HG03457 (cell line): Measurements from ENCODE around the gene ATG4B.

Source experiments
- ATAC-seq: cut with Tn5 transposase; IDR thresholded peaks from one replicate; pipeline ENCODE4 v1.9.1; 2021; ENCODE audit warnings: moderate number of reproducible peaks; ENCODE audit not compliant: unreplicated experiment

The ATG4B gene

DNA sequence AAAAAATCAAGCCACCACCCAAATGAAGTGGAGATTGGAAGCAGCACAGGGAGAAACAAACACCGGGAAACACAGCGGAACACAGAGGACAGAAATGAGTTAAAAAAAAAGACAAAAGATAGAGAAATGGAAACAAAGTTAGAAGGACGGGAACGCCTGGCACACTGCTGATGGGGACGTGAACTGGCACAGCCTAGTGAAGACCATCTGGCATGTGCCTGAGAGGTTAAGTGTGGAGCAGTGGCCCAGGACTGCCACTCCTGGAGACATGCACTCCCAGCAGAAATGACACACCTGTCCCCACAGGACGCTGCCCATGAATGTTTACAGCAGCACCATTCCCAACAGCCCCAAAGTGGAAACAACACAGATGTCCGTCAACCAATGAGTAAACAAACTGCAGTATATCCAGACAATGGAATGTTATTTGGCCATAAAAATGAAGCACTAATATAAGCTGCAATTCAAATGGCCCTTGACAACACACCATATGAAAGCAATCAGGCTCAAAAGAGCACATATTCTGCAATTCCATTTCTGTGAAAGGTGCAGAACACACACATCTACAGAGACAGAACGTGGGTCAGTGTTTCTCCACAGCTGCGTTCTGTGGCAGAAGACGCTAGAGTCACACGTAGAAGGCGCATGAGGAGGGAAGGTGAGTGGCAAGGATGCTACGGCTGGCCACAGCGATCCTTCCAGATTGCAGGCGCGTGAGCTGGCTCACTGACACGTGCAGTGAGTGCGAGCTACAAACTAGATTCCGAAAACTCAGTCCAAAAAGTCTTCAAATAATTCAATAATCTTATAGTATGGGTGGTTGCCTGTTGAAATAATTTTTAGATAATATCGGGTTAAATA, 25.1 kb upstream of the ATG4B start:
- ATAC-seq: no peak

DNA sequence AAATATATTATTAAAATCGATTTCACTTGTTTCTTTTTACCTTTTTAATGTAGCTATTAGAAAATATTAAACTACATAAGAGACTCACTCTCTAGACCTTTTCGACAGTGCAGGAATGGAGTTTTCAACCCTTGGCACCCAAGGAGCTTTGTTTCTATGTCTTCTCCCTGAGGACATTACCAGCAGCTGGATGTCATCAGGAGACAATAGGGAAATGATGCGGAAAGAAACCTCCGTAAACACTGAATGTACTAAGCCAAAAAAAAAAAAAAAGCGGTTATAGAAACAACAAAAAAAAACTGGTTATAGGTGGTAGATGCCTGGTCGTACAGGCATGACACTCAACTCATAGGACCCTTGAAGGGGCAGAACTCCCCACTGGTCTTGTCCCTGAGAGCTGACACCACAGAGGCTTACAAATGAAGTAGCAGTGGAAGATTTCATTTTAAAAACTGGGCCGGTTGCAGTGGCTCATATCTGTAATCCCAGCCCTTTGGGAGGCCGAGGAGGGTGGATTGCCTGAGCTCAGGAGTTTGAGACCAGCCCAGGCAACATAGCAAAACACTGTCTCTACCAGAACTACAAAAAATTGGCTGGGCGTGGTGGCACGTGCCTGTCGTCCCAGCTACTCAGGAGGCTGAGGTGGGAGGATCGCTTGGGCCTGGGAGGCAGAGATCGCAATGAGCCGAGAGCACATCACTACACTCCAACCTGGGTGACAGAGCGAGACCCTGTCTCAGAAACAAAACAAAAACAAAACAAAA, 24.3 kb upstream of the ATG4B start:
- ATAC-seq: no peak

DNA sequence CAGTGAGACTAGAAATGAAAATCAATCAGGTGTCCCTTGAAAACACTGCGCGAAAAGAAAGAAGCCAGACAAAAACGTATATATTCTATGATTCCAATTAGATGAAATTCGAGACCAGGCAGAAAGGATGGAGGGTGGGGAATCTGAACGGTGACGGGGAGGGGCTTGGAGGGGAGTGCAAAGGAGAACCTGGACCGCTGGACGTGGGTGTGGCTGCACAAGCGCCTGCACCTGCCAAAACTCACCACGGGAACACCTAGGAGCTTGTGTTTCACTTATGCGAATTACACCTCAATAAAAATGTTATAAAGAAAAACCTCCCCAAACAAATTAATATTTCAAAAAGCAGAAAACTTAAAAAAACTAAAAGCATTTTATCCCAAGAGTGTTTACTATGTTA, 22.5 kb upstream of the ATG4B start:
- ATAC-seq: no peak

DNA sequence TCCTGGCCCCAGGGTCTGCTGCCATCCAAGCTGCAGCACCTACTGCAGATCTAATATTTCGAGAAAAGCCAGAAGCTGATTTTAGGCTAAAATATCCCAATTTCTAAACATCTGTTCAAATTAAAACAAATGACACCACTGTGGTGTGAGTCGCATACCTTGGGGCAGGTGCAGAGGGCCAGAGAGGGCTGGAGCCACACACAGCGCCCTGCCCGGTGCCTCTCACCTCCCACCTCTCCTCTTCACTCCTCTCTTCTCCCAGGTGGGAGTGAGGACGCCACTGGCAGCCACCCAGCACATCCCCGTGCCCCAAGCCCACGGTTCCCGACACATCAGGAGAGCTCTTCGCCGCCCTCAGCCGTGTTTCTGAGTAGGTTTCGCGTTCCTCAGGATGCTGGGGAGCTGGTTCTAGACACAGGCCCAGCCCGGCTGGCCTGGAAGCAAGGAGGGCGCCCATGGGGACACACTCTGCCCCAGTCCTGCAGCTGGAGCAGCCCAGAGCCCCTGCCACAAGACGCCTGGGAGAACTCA, 21.9 kb upstream of the ATG4B start:
- no peak for ATAC-seq

DNA sequence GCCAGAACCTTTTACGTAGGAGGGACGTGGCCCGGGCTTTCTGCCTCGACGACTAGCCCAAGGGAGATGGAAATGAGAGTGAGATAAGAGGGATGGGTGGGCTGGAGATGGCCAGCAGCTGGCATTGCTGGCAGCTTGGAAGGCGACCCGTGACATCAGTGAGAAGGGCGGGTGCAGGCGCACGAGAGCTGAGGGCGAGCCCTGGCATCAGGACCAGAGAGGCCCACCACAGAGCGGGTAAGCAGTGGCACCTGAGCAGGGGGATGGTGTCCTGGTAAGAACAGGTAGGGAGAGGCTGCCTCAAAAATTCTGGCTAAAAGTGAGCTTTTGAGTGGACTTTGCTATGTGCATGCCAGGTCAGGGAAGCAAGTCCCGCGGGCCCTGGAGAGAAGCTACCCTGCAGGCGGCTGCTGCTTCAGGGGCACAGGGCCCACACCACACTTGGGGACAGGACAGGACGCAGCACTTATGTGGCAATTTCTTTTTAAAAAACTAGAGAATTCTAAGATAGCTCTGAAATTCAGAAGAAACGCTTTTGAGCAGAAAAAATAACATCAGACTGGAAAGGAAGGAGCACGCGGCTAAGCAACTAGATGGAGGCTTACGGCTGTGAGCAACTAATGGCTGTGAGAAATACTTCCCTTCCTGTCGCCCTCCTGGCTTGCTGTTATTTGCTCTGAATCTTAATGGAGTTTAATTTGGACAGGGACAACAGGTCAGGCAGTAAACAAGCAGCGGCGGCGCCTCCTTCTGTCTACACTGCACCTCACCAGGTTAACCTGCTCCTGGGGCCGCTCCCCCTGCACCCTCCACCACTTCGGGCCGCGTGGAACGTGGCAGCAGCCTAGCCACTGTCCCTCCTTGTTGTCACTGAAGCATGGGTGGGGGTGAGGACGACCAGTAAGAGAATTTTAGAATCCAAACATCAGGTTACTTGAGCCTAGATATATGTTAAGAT, 21.0 kb upstream of the ATG4B start:
- ATAC-seq: no peak

DNA sequence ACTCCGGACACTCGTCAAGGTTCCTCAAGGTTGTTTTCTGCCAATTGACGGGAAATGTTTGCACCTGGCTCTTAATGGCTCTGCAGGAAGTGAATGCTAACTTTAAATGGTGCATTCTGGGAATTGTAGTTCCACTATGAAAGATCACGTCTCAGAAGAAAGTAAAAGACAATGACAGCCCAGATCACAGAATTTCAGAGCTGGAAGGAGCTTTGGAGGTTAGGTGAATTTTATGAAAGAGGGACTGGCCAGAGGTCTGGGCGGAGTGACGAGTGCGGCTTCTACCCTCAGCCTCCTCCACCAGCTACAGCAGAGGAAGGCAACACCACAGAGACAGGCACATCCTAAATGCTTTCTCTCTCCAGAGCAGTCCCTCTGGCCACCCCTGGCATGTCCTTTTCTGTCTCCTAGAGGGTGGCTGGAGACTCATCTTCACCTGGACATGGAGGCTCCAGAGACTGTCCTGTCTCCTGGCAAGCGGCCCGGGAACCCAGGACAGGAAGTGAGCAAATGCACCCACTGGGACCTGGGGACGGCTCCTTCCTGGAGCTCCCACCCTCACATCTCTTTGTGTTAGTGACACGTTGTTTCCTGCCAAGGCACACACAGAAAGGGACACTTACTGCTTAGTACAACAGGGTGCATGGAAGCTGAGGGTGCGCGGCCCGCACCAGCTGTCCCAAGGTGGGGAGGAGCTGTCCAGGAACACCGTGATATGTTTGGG, 19.9 kb upstream of the ATG4B start:
- ATAC-seq: no peak

DNA sequence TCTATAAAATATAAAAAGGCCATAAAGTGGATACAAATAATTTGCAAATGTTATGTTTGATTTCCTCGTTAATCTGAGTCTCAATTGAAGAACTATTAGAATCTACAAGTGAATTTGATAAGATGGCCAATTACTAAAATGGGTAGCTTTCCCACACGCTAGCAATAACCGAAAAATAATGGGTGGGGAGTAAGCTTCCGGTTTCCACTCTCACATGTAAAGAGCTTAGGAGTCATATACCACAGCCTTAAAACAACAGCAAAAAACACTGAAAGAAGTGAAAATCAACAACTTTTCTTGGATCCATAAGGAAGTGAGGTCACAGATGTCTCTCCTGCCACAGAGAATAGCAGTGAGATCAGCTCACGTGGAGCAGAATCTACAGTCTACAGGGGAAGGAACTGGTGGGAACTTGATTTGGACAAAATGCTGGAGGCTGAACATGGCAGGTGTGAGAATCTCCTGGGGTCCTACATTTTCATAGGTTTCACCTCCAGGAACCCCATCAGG, 19.1 kb upstream of the ATG4B start:
- ATAC-seq: no peak

DNA sequence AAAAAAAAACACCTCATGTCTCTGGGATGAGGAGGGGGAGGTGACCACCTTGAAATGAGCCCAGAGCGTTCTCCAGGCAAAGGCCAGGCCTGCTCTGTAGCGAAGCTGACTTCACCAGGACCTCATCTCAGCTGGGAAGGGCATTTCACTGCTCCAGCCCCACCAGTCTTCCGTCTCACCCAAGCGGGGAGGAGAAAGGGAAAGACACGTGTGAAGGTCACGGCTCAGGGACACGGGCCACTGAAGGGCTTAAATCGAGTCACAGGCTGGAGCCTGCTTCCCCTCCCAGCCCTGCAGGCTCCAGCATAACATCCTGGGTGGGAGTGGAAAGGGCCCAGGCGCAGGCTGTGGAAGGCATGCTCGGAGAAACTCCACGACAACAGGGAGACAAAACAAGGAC, 18.7 kb upstream of the ATG4B start:
- no peak for ATAC-seq

DNA sequence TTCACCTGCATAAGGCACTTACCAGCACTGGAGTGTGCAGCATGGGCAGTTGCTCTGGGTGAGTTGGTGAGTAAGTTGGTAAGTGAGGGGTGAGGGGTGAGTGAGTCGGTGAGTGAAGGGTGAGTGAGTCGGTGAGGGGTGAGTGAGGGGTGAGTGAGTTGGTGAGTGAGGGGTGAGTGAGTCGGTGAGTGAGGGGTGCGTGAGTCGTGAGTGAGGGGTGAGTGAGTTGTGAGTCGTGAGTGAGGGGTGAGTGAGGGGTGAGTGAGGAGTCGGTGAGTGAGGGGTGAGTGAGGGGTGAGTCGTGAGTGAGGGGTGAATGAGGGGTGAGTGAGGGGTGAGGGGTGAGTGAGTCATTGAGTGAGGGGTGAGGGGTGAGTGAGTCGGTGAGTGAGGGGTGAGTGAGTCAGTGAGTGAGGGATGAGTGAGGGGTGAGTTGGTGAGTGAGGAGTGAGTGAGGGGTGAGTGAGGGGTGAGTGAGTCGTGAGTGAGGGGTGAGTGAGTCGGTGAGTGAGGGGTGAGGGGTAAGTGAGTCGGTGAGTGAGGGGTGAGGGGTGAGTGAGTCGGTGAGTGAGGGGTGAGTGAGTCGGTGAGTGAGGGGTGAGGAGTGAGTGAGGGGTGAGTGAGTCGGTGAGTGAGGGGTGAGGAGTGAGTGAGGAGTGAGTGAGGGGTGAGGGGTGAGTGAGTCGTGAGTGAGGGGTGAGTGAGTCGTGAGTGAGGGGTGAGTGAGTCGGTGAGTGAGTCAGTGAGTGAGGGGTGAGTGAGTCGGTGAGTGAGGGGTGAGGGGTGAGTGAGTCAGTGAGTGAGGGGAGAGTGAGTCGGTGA, 17.7 kb upstream of the ATG4B start:
- no peak for ATAC-seq

DNA sequence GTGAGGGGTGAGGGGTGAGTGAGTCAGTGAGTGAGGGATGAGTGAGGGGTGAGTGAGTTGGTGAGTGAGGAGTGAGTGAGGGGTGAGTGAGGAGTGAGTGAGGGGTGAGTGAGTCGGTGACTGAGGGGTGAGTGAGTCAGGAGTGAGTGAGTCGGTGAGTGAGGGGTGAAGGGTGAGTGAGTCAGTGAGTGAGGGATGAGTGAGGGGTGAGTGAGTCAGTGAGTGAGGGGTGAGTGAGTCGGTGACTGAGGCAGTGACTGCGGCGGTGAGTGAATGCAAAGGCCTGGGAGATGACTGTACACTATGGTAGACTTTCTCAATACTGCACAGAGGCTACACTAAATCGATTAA, 17.1 kb upstream of the ATG4B start:
- ATAC-seq: no peak

DNA sequence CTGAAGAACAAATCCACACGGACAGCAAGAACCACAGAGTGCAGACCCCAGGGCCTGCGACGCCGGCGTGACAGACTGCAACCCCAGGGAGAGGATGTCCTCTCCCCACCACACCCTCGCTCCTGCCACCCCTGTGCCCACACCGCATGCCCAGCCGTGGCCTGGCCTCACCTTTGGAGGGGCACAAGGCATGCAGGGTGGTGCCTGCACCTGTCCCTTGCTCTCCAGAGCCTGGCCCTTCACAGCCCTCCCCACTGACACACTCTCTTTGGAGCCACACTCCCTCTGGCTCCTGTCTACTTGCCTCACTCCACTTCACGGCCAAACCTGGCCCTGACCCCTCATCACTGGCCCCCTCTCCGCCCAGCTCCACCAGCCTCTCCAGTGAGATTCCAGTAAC, 9.8 kb upstream of the ATG4B start:
- no peak for ATAC-seq

DNA sequence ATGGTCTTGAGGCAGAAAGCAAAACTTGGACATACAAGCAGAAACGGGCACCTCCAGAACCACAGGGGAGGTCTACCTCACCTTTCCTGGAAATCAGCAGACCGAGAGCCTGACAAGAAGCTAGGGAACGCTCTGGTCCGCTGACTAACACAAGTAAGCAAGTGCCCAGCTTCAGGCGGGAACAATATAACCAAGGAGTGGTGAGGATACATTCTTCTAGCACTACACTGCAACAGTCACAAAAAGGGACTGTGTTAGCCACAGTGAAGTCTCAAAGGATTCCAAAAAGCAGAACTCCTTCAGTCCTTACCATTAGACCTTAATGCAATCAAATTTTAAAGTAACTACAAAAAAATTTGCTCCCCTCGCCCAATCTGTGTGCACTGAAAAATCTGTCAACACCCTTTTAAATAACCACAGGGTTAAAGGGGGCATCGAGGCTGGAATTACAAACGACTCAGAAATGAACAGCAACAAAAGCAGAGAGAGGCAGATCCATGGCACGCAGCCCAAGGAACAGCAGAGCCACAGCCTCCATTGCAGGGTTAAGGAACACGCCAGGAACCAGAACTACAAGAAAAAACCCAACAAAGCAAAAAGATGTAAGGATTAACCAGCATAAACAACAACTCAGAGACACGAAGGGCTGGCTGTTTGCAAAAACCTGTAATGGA, 7.6 kb upstream of the ATG4B start:
- no peak for ATAC-seq

DNA sequence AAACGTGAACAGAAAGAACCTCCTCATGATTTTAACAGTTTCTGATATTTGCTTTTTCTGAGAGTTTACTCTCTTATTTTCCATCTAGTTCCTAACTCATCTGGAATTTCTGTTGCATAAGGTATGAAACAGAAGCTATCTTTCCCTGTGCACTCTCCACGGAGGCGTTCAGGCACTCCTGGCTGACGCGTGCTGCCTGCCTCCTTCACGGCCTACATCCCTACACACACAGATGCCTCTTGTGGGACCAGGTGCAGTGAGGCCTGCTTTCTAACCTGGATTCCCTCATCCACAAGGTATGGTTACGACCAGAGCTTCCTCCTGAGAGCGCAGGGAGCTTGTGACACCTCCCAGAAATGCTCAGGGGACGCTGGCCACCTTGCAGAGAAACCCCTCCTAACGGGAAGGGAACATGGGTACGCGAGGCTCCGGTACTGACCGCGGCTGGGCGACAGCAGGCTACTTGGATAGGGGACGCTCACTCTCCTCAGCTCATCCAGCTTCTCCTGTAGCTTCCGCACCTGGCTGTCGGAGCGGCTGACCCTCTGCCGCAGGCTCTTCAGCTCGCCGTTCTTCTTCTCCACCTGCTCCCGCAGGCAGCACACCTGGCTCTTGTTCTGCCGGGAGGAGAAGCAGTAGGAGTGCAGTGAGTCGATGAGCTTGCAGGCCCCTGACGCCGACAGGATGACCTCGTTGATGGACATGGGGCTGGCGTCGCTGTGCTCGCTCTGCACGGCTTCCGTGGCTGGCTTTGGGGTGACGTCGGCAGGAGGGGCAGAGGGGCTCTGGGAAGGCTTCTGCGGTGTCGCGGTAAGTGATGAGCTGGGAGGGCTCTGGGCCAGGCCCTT, 4.8 kb upstream of the ATG4B start:
- no peak for ATAC-seq

DNA sequence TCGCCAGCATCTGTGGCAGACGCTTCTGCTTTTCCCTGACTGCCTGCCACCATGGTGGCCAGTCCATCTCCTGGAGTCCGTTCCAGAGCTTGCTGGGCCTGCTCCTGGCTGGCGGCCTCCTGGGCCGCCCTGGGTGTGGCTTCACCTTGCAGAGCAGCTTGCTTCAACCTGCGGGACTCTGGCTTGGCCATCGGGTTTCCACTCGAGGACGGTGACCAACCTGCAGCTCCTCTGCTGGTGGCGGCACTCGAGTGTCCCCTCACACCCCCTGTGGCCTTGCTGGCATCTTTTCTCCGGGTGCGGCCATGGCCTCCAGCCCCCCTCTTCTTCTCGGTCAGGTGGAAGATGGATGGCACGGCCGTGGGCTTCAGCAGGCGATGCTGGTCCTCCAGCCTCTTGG, 3.9 kb upstream of the ATG4B start:
- ATAC-seq: no peak

DNA sequence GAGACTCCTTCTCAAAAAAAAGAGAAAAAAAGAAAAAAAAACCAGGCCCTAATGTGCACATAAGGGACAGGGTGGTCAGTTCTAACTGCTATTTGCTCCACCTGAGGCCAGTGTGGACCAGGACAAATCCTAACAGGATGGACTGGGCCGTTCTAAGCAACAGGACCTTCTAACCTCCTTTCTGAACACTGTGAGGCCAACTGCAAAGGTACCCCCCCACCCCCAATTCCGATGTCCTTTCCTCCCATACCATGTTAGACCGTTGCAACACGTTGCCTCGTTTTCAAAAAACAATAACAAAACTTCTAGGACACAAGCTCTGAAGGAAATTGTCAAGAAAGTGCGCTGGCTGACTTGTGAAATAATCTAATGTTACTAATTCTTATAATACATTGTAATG, 1.7 kb upstream of the ATG4B start:
- ATAC-seq: no peak

DNA sequence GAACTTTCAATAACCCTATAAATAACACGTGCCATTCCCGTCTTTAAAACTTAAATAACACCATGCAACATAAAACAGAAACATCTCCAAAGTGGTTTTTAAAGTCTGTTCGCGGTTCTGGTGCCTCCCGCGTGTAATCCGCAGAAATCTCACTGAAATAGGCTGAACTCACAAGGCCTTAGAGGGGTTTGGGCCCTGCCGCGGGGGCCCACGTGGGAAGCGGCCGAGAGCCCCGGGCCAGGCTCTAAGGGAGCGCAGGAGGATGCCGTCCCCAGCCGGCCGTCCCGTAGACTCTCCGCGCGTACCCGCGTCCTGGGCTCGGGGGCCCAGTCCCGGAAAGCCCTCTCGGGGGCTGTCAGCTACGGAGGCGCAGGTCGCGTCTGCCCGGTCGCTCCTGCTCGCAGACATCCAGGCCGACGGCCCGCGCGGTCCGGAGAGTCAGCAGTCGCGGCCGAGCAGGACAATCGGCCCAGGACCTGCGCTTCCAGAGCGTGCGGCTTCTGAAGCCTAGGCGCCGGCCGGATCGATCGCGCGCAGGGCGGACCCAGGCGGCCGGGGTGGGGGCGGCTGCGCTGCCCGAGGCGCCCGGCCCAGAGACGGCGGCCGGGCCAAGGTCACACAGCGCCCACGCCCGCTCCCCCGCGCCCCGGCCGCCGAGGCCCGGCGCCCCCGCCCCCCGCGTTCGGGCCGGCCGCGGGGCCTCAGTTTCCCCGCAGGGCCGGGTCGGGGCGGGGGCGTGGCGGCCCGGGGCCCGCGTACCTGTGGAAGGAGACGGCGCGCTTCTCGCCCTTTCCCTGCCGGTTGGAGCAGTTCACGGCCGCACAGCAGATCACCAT, 1.1 kb upstream of the ATG4B start:
- ATAC-seq: peak; percentile 19
